GM21390 (cell line): ENCODE measurements around the gene STXBP6.

ENCODE experiments used
- ATAC-seq: cut with Tn5 transposase; IDR thresholded peaks from one replicate; pipeline ENCODE4 v1.9.1; 2021; ENCODE audit not compliant: unreplicated experiment

Gene STXBP6

DNA sequence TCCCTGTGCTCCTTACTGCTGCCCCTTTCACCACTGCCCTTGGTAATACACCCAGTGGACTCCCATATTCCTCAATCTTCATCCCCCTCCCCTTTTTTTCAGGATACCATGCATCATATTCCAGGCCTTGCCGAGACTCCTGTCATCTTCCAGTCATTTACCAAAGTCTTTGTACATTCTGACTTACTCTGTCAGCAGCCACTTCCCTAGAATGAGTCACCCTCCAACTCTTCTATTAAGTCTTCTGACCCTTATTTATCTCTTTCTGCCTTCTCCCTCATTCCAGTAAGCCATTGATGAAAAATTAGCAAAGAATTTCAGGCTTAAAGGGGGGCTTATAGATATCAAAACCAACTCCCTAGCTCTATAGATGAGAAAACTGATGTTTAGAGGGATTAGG lies 128.0 kb downstream of the STXBP6 start:
- ATAC-seq, result no peak

DNA sequence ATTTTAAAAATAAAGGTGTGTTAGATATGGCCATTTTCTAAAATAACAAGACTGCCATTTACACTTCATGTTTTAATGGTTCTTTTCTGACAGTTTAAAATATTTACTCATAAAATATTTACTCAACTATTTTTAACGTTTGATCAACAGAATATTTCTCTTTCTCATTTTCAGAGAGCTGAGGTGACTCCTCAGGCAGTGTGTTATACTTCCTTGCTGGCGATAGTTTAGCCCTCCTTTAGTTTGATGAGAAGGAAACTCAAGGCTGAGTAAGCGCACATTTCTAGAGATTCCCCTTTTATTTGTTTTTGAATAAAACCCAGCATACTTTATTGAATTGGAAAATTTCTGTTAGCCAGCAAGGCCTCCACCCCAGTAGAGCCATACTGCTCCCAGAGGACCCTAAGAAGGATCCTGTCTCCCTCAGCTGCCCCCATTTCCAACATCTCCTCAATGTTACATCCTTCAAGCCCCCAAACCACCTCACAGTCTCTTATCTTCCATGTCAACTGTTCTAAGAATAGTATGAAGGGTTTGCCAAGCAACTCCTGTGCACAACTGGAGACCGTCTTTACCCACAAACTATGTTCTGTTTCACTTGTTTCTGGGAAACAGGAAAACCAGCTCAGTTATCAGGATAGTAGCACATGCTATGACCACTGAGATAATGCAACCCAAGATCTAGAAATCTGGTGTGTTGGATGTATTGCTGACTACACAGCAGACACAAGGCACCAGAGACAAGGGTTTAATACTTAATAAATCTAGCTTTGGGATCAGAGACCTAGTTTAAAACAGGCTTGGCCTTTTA lies 129.5 kb downstream of the STXBP6 start:
- ATAC-seq, result no peak

- ATAC-seq, result no peak
Measured at GRCh38 chr14:24918822-24919221, 131.1 kb downstream of the STXBP6 start.

- ATAC-seq, result no peak
Measured at GRCh38 chr14:24915958-24916595, 133.9 kb downstream of the STXBP6 start.

- no peak for ATAC-seq
Measured at GRCh38 chr14:24915403-24915921, 134.5 kb downstream of the STXBP6 start.

- no peak for ATAC-seq
Measured at GRCh38 chr14:24913746-24914145, 136.2 kb downstream of the STXBP6 start.

DNA sequence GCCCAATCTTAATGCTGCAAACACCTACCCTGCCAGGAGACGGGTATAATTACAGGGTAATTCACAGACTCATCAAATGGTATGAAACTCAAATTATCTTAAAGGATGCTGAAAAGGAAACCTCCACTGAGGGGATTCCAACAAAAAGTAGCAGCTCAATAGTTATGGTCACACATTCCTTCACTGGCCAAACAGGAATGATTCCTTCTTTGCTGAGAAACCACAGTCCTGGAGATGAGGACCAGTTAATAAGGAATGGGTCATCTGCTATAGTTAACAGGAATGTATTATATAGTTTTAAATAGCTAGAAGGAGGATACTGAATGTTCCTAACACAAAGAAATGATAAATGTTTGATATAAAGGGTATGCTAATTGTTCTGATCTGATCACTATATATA lies 136.9 kb downstream of the STXBP6 start:
- ATAC-seq, result no peak

DNA sequence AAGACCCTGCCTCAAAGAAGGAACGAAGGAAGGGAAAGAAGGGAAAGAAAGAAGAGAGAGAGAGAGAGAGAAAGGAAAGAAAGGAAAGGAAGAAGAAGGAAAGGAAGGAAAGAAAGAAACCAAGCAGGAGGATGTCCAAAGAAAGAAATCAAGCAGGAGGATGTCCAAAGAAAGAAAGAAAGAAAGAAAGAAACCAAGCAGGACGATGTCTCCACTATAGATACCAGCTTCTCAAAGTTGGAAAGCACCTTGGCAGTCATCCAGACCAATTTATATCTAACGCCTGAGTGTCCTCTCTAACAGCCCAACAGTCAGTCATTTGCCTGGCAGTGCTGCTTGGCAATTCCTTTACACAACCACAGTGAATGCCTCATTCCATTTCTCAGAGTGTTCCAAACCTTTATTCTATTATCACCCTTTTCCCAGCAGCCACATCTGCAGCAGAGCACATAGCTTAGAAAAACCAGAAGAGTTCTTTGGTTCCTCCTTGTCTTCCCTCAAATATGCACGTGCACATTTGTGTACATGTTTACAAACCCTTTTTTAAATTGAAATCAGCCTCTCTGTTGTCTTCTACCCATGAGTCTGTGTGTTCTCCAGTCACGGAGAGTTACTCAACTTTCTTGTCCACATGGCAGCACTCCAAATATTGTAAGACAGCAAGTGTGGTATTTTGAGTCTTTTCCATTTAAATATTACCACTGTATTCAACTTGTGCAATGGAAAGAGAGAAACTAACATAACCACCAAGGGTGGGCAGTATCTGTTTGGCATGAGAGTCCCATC lies 138.4 kb downstream of the STXBP6 start:
- no peak for ATAC-seq

- ATAC-seq, result no peak
Measured at GRCh38 chr14:24910408-24910986, 139.4 kb downstream of the STXBP6 start.

DNA sequence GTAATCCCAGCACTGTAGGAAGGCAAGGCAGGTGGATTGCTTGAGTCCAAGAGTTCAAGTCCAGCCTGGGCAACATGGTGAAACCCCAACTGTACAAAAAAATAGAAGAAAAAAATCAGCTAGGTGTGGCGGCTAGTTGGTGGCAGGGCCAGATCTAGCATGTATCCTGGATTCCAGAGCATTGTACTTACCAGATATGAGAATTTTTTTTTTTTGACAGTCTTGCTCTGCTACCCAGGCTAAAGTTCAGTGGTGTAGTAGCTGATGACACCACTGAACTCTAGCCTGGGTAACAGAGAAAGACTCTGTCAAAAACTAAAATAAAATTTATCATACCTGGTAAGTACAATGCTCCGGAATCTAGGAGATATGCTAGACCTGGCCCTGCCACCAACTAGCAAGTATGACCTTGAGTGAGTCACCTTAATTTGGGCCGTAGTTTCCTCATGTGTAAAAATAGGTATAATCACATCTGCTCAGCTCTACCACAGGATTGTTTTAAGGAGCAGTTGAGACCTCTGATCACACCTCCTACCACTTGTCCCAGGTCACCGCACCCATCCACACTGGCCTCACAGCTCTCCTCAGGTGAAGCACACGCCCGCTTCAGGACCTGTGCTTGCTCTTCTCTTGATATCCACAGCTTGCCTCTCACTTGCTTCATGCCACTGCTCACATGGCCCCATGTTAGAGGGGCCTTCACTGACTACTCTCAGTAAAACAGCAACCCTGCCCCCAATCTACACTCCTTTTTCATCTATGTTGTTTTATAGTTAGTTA lies 140.2 kb downstream of the STXBP6 start:
- no peak for ATAC-seq

DNA sequence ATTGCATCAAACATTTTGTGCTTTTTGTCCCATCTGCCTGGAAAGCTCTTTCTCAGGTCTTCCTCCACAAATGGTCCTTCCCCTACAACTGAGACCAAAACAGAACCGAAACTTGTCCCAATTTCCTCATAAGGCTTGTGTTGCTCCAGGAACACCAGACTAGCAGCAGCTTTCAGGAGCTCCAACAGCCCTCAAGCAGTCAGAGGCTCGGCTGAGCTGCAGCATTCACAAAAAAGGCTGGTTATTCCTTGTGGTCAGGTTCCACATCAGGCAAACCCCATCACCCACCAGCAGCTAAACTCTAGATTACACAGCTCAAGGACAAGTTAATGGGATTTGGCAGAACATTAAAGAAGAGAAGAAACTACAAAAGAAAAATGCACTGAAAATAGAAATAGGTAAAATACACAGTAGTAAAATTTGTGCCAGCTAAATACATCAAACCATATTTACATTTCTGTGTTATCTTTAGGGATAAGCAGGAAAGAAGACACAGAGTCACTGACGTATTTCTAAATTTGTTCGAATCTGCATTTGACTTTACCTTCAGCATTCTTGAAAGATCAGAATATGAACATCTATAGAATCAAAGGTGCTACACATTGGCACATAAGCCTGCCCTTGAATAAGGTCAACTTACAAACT lies 141.2 kb downstream of the STXBP6 start:
- ATAC-seq, result no peak

- ATAC-seq, result no peak
Measured at GRCh38 chr14:24904533-24904932, 145.4 kb downstream of the STXBP6 start.

- no peak for ATAC-seq
Measured at GRCh38 chr14:24903337-24903736, 146.6 kb downstream of the STXBP6 start.

GRCh38 chr14:24900269-24901100 lies 149.5 kb downstream of the STXBP6 start:
- ATAC-seq, result no peak

- no peak for ATAC-seq
Measured at GRCh38 chr14:24897793-24898192, 152.2 kb downstream of the STXBP6 start.

DNA sequence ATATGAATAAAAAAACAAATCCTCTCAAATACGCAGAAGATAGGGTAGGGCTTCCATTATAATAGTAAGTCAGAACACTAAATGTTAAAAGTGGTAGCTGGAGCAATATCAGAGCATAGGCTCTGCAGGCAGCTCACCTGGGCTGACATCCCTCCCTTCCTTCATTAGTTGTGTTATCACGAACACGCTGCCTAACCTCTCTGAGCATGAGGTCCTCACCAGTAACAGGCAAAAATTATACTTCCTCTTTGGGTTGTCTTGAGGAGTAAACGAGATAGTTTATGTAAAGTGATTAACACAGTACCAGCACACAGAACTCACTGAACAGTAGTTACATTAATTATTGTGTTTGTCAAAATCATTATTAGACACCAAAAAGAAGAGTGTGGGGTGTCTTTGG lies 154.3 kb downstream of the STXBP6 start:
- no peak for ATAC-seq

GRCh38 chr14:24895243-24895583 lies 154.7 kb downstream of the STXBP6 start:
- ATAC-seq, result no peak

- ATAC-seq, result no peak
Measured at GRCh38 chr14:24894583-24895242, 155.2 kb downstream of the STXBP6 start.
